AG09319 (cell line): ENCODE data around the gene NRBF2.
"Not testable (repeated sequence)": the region's sequence is repeated elsewhere in the genome, so short reads cannot be mapped to it uniquely, and the experiment has no call there.

Experiments used
- DNase-seq: peaks from one replicate; pipeline ENCODE4 v3.0.0-alpha.2; 2010; ENCODE audit warnings: low read depth; ENCODE audit errors: extremely low read depth
- CTCF ChIP-seq: IDR thresholded peaks from 2 replicates; pipeline ENCODE4 v1.5.1; 2011; ENCODE audit warnings: low read depth, mild to moderate bottlenecking, inconsistent platforms, low read length, moderate library complexity

Gene NRBF2

GRCh38 chr10:63140077-63140476, 6.9 kb downstream of the NRBF2 start:
- TF ChIP-seq CTCF = no peak
- DNase-seq = no peak

GRCh38 chr10:63142136-63142535, 9.0 kb downstream of the NRBF2 start:
- TF ChIP-seq CTCF = no peak
- no peak for DNase-seq

GRCh38 chr10:63143987-63144386, 10.9 kb downstream of the NRBF2 start:
- TF ChIP-seq CTCF = no peak
- no peak for DNase-seq

GRCh38 chr10:63145782-63146181, 12.7 kb downstream of the NRBF2 start:
- no peak for TF ChIP-seq CTCF
- DNase-seq = no peak

- TF ChIP-seq CTCF = no peak
- DNase-seq = no peak
Measured at GRCh38 chr10:63146503-63146902, 13.4 kb downstream of the NRBF2 start.

GRCh38 chr10:63150745-63151144, 17.6 kb downstream of the NRBF2 start:
- TF ChIP-seq CTCF = no peak
- DNase-seq = no peak

GRCh38 chr10:63153868-63154545, 20.9 kb downstream of the NRBF2 start:
- DNase-seq = not testable (repeated sequence)

- TF ChIP-seq CTCF = no peak
- DNase-seq = no peak
Measured at GRCh38 chr10:63154546-63155387, 21.6 kb downstream of the NRBF2 start.
